ENCODE measurements around the gene M6PR.

DNA sequence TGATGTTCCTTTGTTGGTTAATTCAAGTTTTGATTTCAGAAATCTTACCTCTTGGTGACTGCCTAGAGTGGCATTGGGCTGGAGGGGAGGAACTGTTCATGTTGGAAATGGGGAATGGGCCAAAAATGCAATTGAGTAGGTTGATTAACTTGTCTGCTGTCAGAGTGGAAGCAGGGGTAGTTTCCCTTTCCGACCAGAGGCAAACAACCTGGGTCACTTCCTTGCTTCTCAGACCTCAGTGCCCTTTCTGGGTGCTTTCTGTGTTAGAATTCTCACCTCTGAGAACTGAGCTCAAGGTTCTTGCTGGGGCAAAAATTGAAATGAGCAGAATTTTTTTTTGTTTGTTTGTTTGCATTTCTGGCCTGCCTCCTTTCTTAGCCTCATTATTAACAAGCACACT, 2.3 kb upstream of the M6PR start:
- TF ChIP-seq CTCF (IDR thresholded peaks at IDR 0.05) = no peak
- TF ChIP-seq POLR2AphosphoS5 (IDR thresholded peaks at IDR 0.05) = no peak
- no peak for TF ChIP-seq POLR2A (IDR thresholded peaks at IDR 0.05)
- TF ChIP-seq EP300 (IDR thresholded peaks at IDR 0.05; ENCODE audit: low read depth) = no peak
